ENCODE results near the gene CDH9. TPM values are rescaled to one million over a fixed set of nuclear protein-coding genes. Genes with fewer than 3 reads are reported as not detected.

The CDH9 gene
- total RNA-seq, 2 donors from 2014 or later: not detected

DNA sequence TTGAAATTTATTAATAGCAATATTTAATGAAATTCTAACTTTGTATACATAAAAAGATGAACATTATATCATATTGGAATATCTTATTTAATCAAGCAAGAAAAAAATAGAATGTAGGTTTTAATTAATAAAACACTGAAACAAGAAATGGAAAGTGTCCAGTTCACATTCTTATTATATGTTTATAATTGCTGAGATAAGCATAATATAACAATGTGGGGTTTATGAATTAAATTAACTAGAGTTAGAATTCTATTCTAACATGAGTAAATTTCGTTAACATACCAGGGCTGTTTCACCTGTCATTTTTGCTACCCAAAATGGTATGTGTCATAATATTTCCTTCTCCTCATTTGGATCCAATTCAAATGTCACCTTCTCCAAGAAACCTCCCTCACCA lies 12.3 kb downstream of the CDH9 start:
- no peaks in the 10 kb centered on the region for H3K36me3 ChIP-seq (replicated peaks in 1 of 2; ENCODE audit: insufficient read depth in 1 of 2, low read depth in 2 of 2)

DNA sequence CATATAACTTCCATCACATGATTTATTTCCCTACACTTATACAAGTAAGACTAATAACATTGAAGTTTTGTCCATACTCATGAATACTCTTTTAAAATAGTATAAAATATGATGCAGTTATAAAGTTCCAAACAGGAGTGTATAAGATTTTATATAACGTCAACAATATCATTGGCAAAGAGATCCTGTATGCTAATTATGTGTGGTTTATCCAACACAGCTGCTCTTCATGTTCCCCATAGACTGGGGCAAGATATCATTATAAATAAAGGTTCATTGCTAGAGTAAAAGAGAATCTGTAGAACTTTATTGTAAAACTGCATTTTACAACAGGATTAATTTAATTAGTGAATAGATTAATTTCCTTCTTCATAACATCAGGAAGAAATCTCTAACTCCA lies 16.9 kb downstream of the CDH9 start:
- Histone ChIP-seq H3K36me3 (replicated peaks in 1 of 2; ENCODE audit: insufficient read depth in 1 of 2, low read depth in 2 of 2) (no peaks in the 10 kb centered on the region), H3K4me1 (no peaks in the 10 kb centered on the region), H3K27me3 (no peaks in the 10 kb centered on the region), H3K27ac (no peak overlapping the region), H3K4me3 (no peak overlapping the region), H3K9me3 (no peaks in the 10 kb centered on the region)
- ATAC-seq: no peak
- intact Hi-C loops (cut with DNase I): no loop called here
- 65 to 67% methylated on average over 1 of the region's 1 CpG for WGBS, 2 donors
- TF ChIP-seq, protein P1, sequence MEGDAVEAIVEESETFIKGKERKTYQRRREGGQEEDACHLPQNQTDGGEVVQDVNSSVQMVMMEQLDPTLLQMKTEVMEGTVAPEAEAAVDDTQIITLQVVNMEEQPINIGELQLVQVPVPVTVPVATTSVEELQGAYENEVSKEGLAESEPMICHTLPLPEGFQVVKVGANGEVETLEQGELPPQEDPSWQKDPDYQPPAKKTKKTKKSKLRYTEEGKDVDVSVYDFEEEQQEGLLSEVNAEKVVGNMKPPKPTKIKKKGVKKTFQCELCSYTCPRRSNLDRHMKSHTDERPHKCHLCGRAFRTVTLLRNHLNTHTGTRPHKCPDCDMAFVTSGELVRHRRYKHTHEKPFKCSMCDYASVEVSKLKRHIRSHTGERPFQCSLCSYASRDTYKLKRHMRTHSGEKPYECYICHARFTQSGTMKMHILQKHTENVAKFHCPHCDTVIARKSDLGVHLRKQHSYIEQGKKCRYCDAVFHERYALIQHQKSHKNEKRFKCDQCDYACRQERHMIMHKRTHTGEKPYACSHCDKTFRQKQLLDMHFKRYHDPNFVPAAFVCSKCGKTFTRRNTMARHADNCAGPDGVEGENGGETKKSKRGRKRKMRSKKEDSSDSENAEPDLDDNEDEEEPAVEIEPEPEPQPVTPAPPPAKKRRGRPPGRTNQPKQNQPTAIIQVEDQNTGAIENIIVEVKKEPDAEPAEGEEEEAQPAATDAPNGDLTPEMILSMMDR (IDR thresholded peaks at IDR 0.05): no peak
- no peak for TF ChIP-seq POLR2A (IDR thresholded peaks at IDR 0.05)
- no peak for DNase-seq

More for the DNA sequence above, 12.3 kb downstream of the CDH9 start:
- no peak for TF ChIP-seq POLR2A (IDR thresholded peaks at IDR 0.05)
- TF ChIP-seq, protein P1 (IDR thresholded peaks at IDR 0.05): no peak
- Histone ChIP-seq H3K27me3 (no peaks in the 10 kb centered on the region), H3K27ac (no peak overlapping the region), H3K9me3 (no peaks in the 10 kb centered on the region), H3K4me3 (no peak overlapping the region), H3K4me1 (no peaks in the 10 kb centered on the region)
- intact Hi-C loops (cut with DNase I): no loop called here
- ATAC-seq (no peak), DNase-seq (no peak)
- WGBS, 2 donors: 24 to 33% methylated on average over 1 of the region's 1 CpG

DNA sequence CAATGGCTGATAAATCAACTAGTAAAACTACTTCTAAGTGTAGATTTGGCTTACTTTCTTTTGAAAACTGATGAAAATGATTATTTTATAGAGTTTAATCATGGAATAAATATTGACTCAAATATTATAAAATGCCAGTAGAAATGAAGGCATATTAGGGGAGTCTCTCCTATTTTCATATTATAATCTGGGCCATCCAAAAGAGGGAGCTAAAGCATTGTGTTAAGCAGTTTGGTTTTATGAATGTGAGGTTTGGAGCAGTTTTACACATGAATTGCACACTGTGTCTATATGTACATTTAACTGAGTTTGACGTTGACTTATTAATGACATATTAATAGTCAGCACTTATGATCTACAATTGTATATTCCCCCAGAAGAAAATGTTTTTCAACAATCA lies 17.4 kb downstream of the CDH9 start:
- Histone ChIP-seq H3K27ac (no peak overlapping the region), H3K36me3 (replicated peaks in 1 of 2; ENCODE audit: insufficient read depth in 1 of 2, low read depth in 2 of 2) (no peaks in the 10 kb centered on the region), H3K9me3 (no peaks in the 10 kb centered on the region), H3K4me3 (no peak overlapping the region), H3K4me1 (no peaks in the 10 kb centered on the region), H3K27me3 (no peaks in the 10 kb centered on the region)
- ATAC-seq (no peak), DNase-seq (no peak)
- TF ChIP-seq POLR2A (IDR thresholded peaks at IDR 0.05): no peak
- TF ChIP-seq, protein P1 (IDR thresholded peaks at IDR 0.05): no peak
- intact Hi-C loops (cut with DNase I): no loop called here
- 22 to 32% methylated on average over 1 of the region's 1 CpG for WGBS, 2 donors

DNA sequence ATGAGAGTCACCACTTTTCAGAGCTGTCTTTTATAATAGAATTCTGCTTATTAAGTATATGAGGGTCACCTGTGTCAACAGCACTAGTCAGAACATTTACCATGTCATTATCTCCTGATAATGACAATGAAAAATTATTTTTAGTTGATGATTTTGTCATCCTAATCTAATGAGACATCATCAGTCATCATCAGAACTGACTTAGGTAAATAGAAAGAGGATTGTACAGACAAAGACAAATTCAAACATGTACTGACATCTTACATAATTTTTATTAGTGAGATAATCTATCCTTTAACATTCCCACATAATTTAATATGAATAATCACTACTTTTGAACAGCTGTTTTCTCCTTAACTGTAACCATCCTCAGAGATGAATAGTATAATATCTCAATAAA lies 22.6 kb downstream of the CDH9 start:
- intact Hi-C loops (cut with DNase I): no loop called here
- ATAC-seq (no peak), DNase-seq (no peak)
- no peak for TF ChIP-seq POLR2A (IDR thresholded peaks at IDR 0.05)
- TF ChIP-seq, protein P1 (IDR thresholded peaks at IDR 0.05): no peak
- no peak overlapping the region for H3K27ac ChIP-seq
- H3K4me1 ChIP-seq: no peaks in the 10 kb centered on the region
- H3K9me3 ChIP-seq: no peaks in the 10 kb centered on the region
- no peaks in the 10 kb centered on the region for H3K27me3 ChIP-seq
- H3K36me3 ChIP-seq (replicated peaks in 1 of 2; ENCODE audit: insufficient read depth in 1 of 2, low read depth in 2 of 2): no peaks in the 10 kb centered on the region
- H3K4me3 ChIP-seq: no peak overlapping the region

DNA sequence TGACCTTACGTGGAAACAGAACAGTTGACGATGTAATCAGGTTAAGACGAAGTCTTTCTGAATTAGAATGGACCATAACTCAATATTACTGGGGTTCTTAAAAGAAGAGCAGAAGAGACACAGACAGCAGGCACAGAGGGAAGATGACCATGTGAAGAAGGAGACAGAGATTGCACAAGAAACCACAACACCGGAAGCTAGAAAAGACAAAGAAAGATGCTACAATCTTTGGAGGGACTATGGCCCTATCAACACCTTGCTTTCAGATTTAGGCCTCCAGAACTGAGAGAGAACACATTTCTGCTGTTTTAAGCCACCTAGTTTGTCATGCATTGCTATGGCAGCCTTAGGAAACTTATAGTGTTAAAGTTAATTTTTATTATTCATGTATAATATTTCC lies 27.1 kb downstream of the CDH9 start:
- DNase-seq: no peak
- H3K27ac ChIP-seq: no peak overlapping the region
- intact Hi-C loops (cut with DNase I): no loop called here
- no peaks in the 10 kb centered on the region for H3K9me3 ChIP-seq
- H3K4me1 ChIP-seq: no peaks in the 10 kb centered on the region
- no peak overlapping the region for H3K4me3 ChIP-seq
- WGBS, 2 donors: 69 to 80% methylated on average over 4 of the region's 4 CpGs
- no peak for TF ChIP-seq POLR2A (IDR thresholded peaks at IDR 0.05)
- TF ChIP-seq, protein P1 (IDR thresholded peaks at IDR 0.05): no peak
- H3K27me3 ChIP-seq: no peaks in the 10 kb centered on the region
- no peak for ATAC-seq
- no peaks in the 10 kb centered on the region for H3K36me3 ChIP-seq (replicated peaks in 1 of 2; ENCODE audit: insufficient read depth in 1 of 2, low read depth in 2 of 2)
